ENCODE data around the gene SPR.

SPR gene

DNA sequence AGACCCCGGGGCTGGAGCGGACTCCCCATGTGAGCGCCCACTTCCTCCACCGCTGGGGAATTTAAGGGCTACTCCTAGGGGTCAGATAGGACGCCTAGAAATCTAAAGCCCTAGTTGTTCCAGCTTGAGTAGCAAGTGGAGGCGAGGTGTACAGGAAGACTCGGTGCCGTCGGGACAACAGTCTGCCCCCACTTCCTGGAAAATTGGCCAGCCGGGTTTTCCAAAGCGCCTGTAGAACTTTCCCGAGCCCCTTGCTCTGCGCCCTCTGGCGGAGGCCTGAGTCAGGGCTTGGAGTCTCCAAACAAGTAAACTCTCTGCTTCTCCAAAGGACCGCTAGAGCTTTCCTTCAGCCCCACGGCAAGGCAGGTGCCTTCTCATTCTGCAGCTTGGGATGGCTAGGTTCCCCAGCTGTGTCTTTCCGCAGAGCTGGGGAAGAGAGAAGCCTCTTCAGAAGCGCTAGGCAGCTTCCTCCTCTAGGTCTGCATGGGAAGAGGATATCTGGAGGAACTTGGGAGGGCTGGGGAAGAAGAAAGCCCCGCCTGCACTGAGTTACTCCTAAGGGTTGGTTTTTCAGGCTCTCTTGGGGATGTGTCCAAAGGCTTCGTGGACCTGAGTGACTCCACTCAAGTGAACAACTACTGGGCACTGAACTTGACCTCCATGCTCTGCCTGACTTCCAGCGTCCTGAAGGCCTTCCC is 681 bp downstream of the SPR start:
- Histone ChIP-seq H3K9me3 (ENCODE audit: control insufficient read depth, insufficient read depth, low read depth, low read length) (no peaks in the 10 kb centered on the region), H3K4me1 (ENCODE audit: control insufficient read depth, insufficient read depth, low read length) (no peaks in the 10 kb centered on the region), H3K4me3 (ENCODE audit: low read depth, low read length) (peak overlapping the region; percentile 55), H3K27ac (ENCODE audit: extremely low read depth, low read depth, low read length) (peak overlapping the region; percentile 78), H3K36me3 (ENCODE audit: control insufficient read depth in 2 of 2, insufficient read depth in 1 of 2, low read length in 2 of 2) (peaks cover 0 to 20% of the 10 kb centered on the region in 2 experiments; a peak in 2 of 3 replicates)
- POLR2A ChIA-PET = interaction anchor here (0.6 to 1.9 kb wide), 4 partner anchors 30 to 346 kb away, joined by 3 to 9 read pairs (median 3); partner anchors contain the start of genes CCT7, EMX1 and PRADC1
- CTCF ChIA-PET = interaction anchor here (0.6 to 3.2 kb wide), 38 partner anchors 10 to 792 kb away, joined by 3 to 44 read pairs (median 4); partner anchors contain the start of gene EMX1
- TF ChIP-seq ZNF121 (tag by site-specific recombination; IDR thresholded peaks at IDR 0.05) = no peak
- no peak for TF ChIP-seq ZNF169 (tag by site-specific recombination; IDR thresholded peaks at IDR 0.05)
- peak; percentile 73 for TF ChIP-seq PATZ1 (tag by site-specific recombination; IDR thresholded peaks at IDR 0.05)
- TF ChIP-seq, protein P1, sequence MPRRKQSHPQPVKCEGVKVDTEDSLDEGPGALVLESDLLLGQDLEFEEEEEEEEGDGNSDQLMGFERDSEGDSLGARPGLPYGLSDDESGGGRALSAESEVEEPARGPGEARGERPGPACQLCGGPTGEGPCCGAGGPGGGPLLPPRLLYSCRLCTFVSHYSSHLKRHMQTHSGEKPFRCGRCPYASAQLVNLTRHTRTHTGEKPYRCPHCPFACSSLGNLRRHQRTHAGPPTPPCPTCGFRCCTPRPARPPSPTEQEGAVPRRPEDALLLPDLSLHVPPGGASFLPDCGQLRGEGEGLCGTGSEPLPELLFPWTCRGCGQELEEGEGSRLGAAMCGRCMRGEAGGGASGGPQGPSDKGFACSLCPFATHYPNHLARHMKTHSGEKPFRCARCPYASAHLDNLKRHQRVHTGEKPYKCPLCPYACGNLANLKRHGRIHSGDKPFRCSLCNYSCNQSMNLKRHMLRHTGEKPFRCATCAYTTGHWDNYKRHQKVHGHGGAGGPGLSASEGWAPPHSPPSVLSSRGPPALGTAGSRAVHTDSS (tag by site-specific recombination; IDR thresholded peaks at IDR 0.05) = no peak
- 0 out of 2 replicates have a peak, but pooled peaks have one; percentile 40 for TF ChIP-seq SP3 (tag by site-specific recombination; IDR thresholded peaks at IDR 0.05)
- no peak for TF ChIP-seq ZNF521 (tag by site-specific recombination; IDR thresholded peaks at IDR 0.05)
- TF ChIP-seq ZBTB10 (tag by site-specific recombination; IDR thresholded peaks at IDR 0.05) = peak; percentile 39; the same call in 1 of the 2 replicates
- peak; percentile 87 for TF ChIP-seq ZNF449 (tag by site-specific recombination; IDR thresholded peaks at IDR 0.05)
- no peak for TF ChIP-seq ZNF211 (tag by site-specific recombination; IDR thresholded peaks at IDR 0.05; ENCODE audit: low read depth)
- peak; percentile 13; the same call in 1 of the 2 replicates for TF ChIP-seq ZXDB (tag by site-specific recombination; IDR thresholded peaks at IDR 0.05)
- TF ChIP-seq TRIM28 (IDR thresholded peaks at IDR 0.05; ENCODE audit: borderline replicate concordance, low read length) = 0 out of 2 replicates have a peak, but pooled peaks have one; percentile 44
- TF ChIP-seq HOXC10 (CRISPR knock-in tag; IDR thresholded peaks at IDR 0.05) = no peak
- 0 out of 2 replicates have a peak, but pooled peaks have one; percentile 38 for TF ChIP-seq ZNF777 (tag by site-specific recombination; IDR thresholded peaks at IDR 0.05; ENCODE audit: borderline replicate concordance)
- TF ChIP-seq ZNF175 (tag by site-specific recombination; IDR thresholded peaks at IDR 0.05) = no peak
- peak; percentile 45; the same call in 1 of the 2 replicates for TF ChIP-seq PRDM10 (tag by site-specific recombination; IDR thresholded peaks at IDR 0.05)
- TF ChIP-seq KLF17 (tag by site-specific recombination; IDR thresholded peaks at IDR 0.05) = 0 out of 2 replicates have a peak, but pooled peaks have one; percentile 26
- no peak for TF ChIP-seq ZNF626 (tag by site-specific recombination; IDR thresholded peaks at IDR 0.05)
- TF ChIP-seq KLF16 (tag by site-specific recombination; IDR thresholded peaks at IDR 0.05) = peak; percentile 20
- TF ChIP-seq, protein P2, sequence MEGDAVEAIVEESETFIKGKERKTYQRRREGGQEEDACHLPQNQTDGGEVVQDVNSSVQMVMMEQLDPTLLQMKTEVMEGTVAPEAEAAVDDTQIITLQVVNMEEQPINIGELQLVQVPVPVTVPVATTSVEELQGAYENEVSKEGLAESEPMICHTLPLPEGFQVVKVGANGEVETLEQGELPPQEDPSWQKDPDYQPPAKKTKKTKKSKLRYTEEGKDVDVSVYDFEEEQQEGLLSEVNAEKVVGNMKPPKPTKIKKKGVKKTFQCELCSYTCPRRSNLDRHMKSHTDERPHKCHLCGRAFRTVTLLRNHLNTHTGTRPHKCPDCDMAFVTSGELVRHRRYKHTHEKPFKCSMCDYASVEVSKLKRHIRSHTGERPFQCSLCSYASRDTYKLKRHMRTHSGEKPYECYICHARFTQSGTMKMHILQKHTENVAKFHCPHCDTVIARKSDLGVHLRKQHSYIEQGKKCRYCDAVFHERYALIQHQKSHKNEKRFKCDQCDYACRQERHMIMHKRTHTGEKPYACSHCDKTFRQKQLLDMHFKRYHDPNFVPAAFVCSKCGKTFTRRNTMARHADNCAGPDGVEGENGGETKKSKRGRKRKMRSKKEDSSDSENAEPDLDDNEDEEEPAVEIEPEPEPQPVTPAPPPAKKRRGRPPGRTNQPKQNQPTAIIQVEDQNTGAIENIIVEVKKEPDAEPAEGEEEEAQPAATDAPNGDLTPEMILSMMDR (tag by site-specific recombination; IDR thresholded peaks at IDR 0.05) = peak; percentile 85
- TF ChIP-seq, protein P3, sequence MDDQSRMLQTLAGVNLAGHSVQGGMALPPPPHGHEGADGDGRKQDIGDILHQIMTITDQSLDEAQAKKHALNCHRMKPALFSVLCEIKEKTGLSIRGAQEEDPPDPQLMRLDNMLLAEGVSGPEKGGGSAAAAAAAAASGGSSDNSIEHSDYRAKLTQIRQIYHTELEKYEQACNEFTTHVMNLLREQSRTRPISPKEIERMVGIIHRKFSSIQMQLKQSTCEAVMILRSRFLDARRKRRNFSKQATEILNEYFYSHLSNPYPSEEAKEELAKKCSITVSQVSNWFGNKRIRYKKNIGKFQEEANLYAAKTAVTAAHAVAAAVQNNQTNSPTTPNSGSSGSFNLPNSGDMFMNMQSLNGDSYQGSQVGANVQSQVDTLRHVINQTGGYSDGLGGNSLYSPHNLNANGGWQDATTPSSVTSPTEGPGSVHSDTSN (CRISPR knock-in tag; IDR thresholded peaks at IDR 0.05) = no peak

Data from HEK293 (cell line).